HepG2 (cell line): Measurements from ENCODE around the gene NDUFB5. TPM values are rescaled to one million over a fixed set of nuclear protein-coding genes. Genes with fewer than 3 reads are reported as not detected.
A peak's percentile ranks its signal among the peaks of the same experiment; 100 is the strongest.

Source experiments
- ATF1 ChIP-seq: IDR thresholded peaks from 2 replicates; pipeline ENCODE4 v1.6.1; 2016; ENCODE audit warnings: mild to moderate bottlenecking, control low read depth
- ATF5 ChIP-seq: sonication (generic); formaldehyde crosslinking; IDR thresholded peaks from 2 replicates; pipeline ENCODE4 v1.4.0; 2020; ENCODE audit warnings: mild to moderate bottlenecking, low read depth, missing genetic modification reagents
- ATF6 ChIP-seq: sonication (generic); formaldehyde crosslinking; conservative IDR thresholded peaks from 2 replicates; pipeline ENCODE4 v1.4.0; 2020; ENCODE audit warnings: missing genetic modification reagents
- CBX5 ChIP-seq: sonication (generic); formaldehyde crosslinking; IDR thresholded peaks from 2 replicates; pipeline ENCODE4 v1.4.0; 2020; ENCODE audit warnings: missing genetic modification reagents, borderline replicate concordance
- DMAP1 ChIP-seq: IDR thresholded peaks from 2 replicates; pipeline ENCODE4 v1.6.1; 2016
- FOXC1 ChIP-seq: sonication (generic); formaldehyde crosslinking; IDR thresholded peaks from 2 replicates; pipeline ENCODE4 v1.8.0; 2022; ENCODE audit warnings: mild to moderate bottlenecking, missing genetic modification reagents, borderline replicate concordance
- HDAC2 ChIP-seq: sonication (generic); formaldehyde crosslinking; IDR thresholded peaks from 2 replicates; pipeline ENCODE4 v1.4.0; 2020; ENCODE audit warnings: missing genetic modification reagents
- MAX ChIP-seq: IDR thresholded peaks from 2 replicates; pipeline ENCODE4 v1.6.1; 2012; ENCODE audit warnings: inconsistent platforms
- MED1 ChIP-seq: sonication (generic); formaldehyde crosslinking; IDR thresholded peaks from 2 replicates; pipeline ENCODE4 v1.4.0; 2020; ENCODE audit warnings: missing genetic modification reagents
- MED13 ChIP-seq: sonication (generic); formaldehyde crosslinking; IDR thresholded peaks from 2 replicates; pipeline ENCODE4 v1.5.0; 2020; ENCODE audit warnings: missing genetic modification reagents
- MXD4 ChIP-seq: IDR thresholded peaks from 2 replicates; pipeline ENCODE4 v1.6.1; 2016; ENCODE audit warnings: mild to moderate bottlenecking, missing biosample characterization, missing genetic modification reagents
- NFE2 ChIP-seq: sonication (generic); formaldehyde crosslinking; IDR thresholded peaks from 2 replicates; pipeline ENCODE4 v1.4.0; 2020; ENCODE audit warnings: missing genetic modification reagents
- NFKB2 ChIP-seq: sonication (generic); formaldehyde crosslinking; IDR thresholded peaks from 2 replicates; pipeline ENCODE4 v1.4.0; 2020; ENCODE audit warnings: missing genetic modification reagents, borderline replicate concordance
- NR3C1 ChIP-seq: sonication (generic); formaldehyde crosslinking; IDR thresholded peaks from 2 replicates; pipeline ENCODE4 v1.4.0; 2020; ENCODE audit warnings: missing genetic modification reagents
- PHF8 ChIP-seq: sonication (generic); formaldehyde crosslinking; IDR thresholded peaks from 2 replicates; pipeline ENCODE4 v1.5.0; 2020; ENCODE audit warnings: missing genetic modification reagents
- SALL1 ChIP-seq: sonication (generic); formaldehyde crosslinking; IDR thresholded peaks from 2 replicates; pipeline ENCODE4 v1.8.0; 2022; ENCODE audit warnings: mild to moderate bottlenecking, missing genetic modification reagents
- STAT6 ChIP-seq: sonication (generic); formaldehyde crosslinking; IDR thresholded peaks from 2 replicates; pipeline ENCODE4 v1.4.0; 2020; ENCODE audit warnings: missing genetic modification reagents, mild to moderate bottlenecking, borderline replicate concordance
- TCF12 ChIP-seq, 2 experiments: fragments of 450-650 bp in 1 of 2; sonication (generic) in 1 of 2; formaldehyde crosslinking in 1 of 2; IDR thresholded peaks; 2 replicates each; pipeline versions ENCODE4 v1.6.1 to v1.8.0; 2017 to 2022; ENCODE audit warnings: antibody characterized with exemption in 1 of 2, mild to moderate bottlenecking in 1 of 2, missing genetic modification reagents in 1 of 2, moderate library complexity in 1 of 2
- ZNF124 ChIP-seq: sonication (generic); formaldehyde crosslinking; IDR thresholded peaks from 2 replicates; pipeline ENCODE4 v1.4.0; 2020; ENCODE audit warnings: missing genetic modification reagents
- ZNF180 ChIP-seq: sonication (generic); formaldehyde crosslinking; IDR thresholded peaks from 2 replicates; pipeline ENCODE4 v1.4.0; 2020; ENCODE audit warnings: low read depth, missing genetic modification reagents, borderline replicate concordance
- ZNF251 ChIP-seq: sonication (generic); formaldehyde crosslinking; IDR thresholded peaks from 2 replicates; pipeline ENCODE4 v1.9.0; 2021; ENCODE audit warnings: mild to moderate bottlenecking, missing genetic modification reagents
- ZNF331 ChIP-seq: sonication (generic); formaldehyde crosslinking; IDR thresholded peaks from 2 replicates; pipeline ENCODE4 v1.4.0; 2020; ENCODE audit warnings: missing genetic modification reagents
- ZNF34 ChIP-seq: sonication (generic); formaldehyde crosslinking; IDR thresholded peaks from 2 replicates; pipeline ENCODE4 v1.4.0; 2020; ENCODE audit warnings: mild to moderate bottlenecking, missing genetic modification reagents, borderline replicate concordance
- ZNF670 ChIP-seq: sonication (generic); formaldehyde crosslinking; IDR thresholded peaks from 2 replicates; pipeline ENCODE4 v1.8.0; 2022; ENCODE audit warnings: mild to moderate bottlenecking, missing genetic modification reagents, borderline replicate concordance
- ZNF703 ChIP-seq: sonication (generic); formaldehyde crosslinking; IDR thresholded peaks from 2 replicates; pipeline ENCODE4 v1.5.1; 2020; ENCODE audit warnings: missing genetic modification reagents, mild to moderate bottlenecking, moderate library complexity, borderline replicate concordance
- ZNF891 ChIP-seq: sonication (generic); formaldehyde crosslinking; IDR thresholded peaks from 2 replicates; pipeline ENCODE4 v1.5.0; 2020; ENCODE audit warnings: mild to moderate bottlenecking, missing genetic modification reagents
- polyA plus RNA-seq, 8 experiments: library from polyadenylated mRNA; depleted of rRNA in 3 of 8; stranded (reverse) in 7 of 8; unstranded in 1 of 8; fragments of >200 nt; fragmentation: Illumina TruSeq in 4 of 8; extraction: Trizol in 4 of 8; gene quantifications; 2 replicates each; pipeline versions ENCODE4 v1.2.1 to v1.2.3, GENCODE V29; 2011 to 2016; ENCODE audit warnings: low read depth in 4 of 8, missing spikeins in 1 of 8, mixed read lengths in 1 of 8; ENCODE audit not compliant: insufficient read depth in 1 of 8
- total RNA-seq, 5 experiments: library from RNA; depleted of rRNA; stranded (reverse); fragments of >200 nt; fragmentation: Illumina TruSeq; extraction: Trizol; gene quantifications; 2 replicates each; pipeline ENCODE4 v1.2.3, GENCODE V29; 2016; ENCODE audit warnings: low read depth in 1 of 5

NDUFB5 gene
- total and polyA plus RNA-seq, 2 of the 13 experiments (the other 11 are each of a cell fraction or from before 2014, with no cell fraction given): 43.3 to 120 TPM

- TF ChIP-seq MED1 (CRISPR knock-in tag): peak; percentile 43; the same call in 1 of the 2 replicates
- TF ChIP-seq ZNF251 (CRISPR knock-in tag): no peak
- TF ChIP-seq ATF6 (CRISPR knock-in tag): no peak
- peak; percentile 74; the same call in 1 of the 2 replicates for TF ChIP-seq SALL1
- no peak for TF ChIP-seq ATF5 (CRISPR knock-in tag)
- no peak for TF ChIP-seq ZNF670 (CRISPR knock-in tag)
- TF ChIP-seq MED13: no peak
- TF ChIP-seq MAX: peak; percentile 74
- no peak for TF ChIP-seq ZNF34
- TF ChIP-seq TCF12 (IDR thresholded peaks at IDR 0.05): no peak
- peak; percentile 49; the same call in 1 of the 2 replicates for TF ChIP-seq TCF12 (CRISPR knock-in tag; IDR thresholded peaks at IDR 0.05)
- 0 out of 2 replicates have a peak, but pooled peaks have one; percentile 43 for TF ChIP-seq FOXC1
- TF ChIP-seq ZNF124 (CRISPR knock-in tag): 0 out of 2 replicates have a peak, but pooled peaks have one; percentile 19
- TF ChIP-seq HDAC2 (CRISPR knock-in tag): peak; percentile 57; the same call in 1 of the 2 replicates
- TF ChIP-seq CBX5 (CRISPR knock-in tag): peak; percentile 28; the same call in 1 of the 2 replicates
- TF ChIP-seq NFKB2 (CRISPR knock-in tag): peak; percentile 77; the same call in 1 of the 2 replicates
- TF ChIP-seq ZNF703 (CRISPR knock-in tag): no peak
- TF ChIP-seq MXD4 (CRISPR knock-in tag): peak; percentile 68; the same call in 1 of the 2 replicates
- 0 out of 2 replicates have a peak, but pooled peaks have one; percentile 52 for TF ChIP-seq STAT6 (CRISPR knock-in tag)
- no peak for TF ChIP-seq ZNF180 (CRISPR knock-in tag)
- TF ChIP-seq NFE2 (CRISPR knock-in tag): no peak
- TF ChIP-seq ZNF891: peak; percentile 76; the same call in 1 of the 2 replicates
- peak; percentile 93 for TF ChIP-seq DMAP1 (CRISPR knock-in tag)
- TF ChIP-seq PHF8: peak; percentile 92
- TF ChIP-seq NR3C1 (CRISPR knock-in tag): no peak
- peak; percentile 62 for TF ChIP-seq ZNF331 (CRISPR knock-in tag)
- TF ChIP-seq ATF1: peak; percentile 96
Observed at GRCh38 chr3:179604321-179605078, at the start of gene NDUFB5, which contains the start of gene MRPL47 (continued).
